ENCODE data around the gene DMRTC2. TPM values are rescaled to one million over a fixed set of nuclear protein-coding genes. Genes with fewer than 3 reads are reported as not detected.

The DMRTC2 gene
- total RNA-seq, 4 donors from 2014 or later = not detected

DNA sequence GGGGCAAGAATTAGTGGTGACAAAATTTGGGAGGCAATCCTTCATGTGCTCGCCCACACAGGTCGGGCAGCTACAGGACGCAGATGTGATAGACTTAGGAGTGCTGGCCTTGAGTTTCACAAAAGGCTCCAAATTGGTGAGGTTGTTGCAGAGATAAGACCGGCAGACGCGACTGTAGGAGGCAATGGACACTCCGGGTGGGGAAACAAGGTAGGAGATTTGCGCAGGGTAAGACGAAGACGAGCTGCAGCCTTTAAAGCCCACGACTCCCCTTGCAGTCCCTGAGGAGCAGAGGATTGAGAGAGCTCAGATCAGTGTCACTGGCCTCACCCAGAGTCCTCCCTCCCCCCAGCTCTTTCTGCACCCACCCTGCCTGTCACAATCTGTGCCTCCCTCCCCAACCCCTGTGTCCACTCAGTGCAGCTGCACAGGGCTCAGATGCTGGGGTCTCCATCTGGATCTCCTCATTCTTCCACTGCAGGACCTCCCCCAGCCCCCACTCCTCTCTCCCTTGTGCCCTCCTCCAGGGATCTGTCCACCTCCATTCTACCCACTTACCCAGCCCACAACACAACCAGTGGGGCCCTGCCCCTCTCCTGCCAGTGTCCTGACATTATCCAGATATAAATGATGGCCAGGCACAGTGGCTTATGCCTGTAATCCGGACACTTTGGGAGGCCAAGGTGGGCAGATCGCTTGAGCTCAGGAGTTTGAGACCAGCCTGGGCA, 6.7 kb upstream of the DMRTC2 start:
- in situ Hi-C loops (cut with MboI; ENCODE audit: low sequenced_read_pairs in 4 of 4) = no loop called here
- ATAC-seq (no peak), DNase-seq (no peak)
- no peak for TF ChIP-seq POLR2A (IDR thresholded peaks at IDR 0.05)
- TF ChIP-seq, protein P1, sequence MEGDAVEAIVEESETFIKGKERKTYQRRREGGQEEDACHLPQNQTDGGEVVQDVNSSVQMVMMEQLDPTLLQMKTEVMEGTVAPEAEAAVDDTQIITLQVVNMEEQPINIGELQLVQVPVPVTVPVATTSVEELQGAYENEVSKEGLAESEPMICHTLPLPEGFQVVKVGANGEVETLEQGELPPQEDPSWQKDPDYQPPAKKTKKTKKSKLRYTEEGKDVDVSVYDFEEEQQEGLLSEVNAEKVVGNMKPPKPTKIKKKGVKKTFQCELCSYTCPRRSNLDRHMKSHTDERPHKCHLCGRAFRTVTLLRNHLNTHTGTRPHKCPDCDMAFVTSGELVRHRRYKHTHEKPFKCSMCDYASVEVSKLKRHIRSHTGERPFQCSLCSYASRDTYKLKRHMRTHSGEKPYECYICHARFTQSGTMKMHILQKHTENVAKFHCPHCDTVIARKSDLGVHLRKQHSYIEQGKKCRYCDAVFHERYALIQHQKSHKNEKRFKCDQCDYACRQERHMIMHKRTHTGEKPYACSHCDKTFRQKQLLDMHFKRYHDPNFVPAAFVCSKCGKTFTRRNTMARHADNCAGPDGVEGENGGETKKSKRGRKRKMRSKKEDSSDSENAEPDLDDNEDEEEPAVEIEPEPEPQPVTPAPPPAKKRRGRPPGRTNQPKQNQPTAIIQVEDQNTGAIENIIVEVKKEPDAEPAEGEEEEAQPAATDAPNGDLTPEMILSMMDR (IDR thresholded peaks at IDR 0.05 in 4 of 5, conservative IDR thresholded peaks at IDR 0.05 in 1 of 5) = no peak
- Histone ChIP-seq H3K9me3 (no peaks in the 10 kb centered on the region), H3K4me3 (no peak overlapping the region), H3K27ac (no peak overlapping the region), H3K4me1 (no peaks in the 10 kb centered on the region), H3K27me3 (peaks cover 0 to 17% (median 11%) of the 10 kb centered on the region in 3 donors), H3K36me3 (no peaks in the 10 kb centered on the region)
- intact Hi-C loops (cut with DNase I; ENCODE audit: low total_unique reads) = no loop called here

DNA sequence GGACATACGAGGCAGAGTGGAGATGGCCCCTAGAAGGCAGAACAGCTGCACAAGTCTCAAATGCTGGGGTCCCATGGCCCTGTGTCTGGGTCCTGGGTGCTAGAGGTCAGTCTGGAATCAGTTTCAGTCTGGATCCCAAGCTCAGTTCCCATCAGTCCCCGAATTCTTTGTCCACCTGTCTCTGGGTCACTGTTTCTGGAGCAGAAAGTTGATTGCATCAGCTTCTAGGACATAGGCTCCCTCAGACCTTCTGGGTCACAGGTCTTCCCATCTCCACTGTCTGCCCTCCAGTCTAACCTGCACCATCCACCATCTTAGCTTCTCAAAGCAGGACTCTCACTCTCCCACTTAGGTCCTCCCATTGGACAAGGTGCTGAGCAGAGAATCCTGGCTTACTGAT, 5.6 kb upstream of the DMRTC2 start:
- Histone ChIP-seq H3K4me1 (no peaks in the 10 kb centered on the region), H3K36me3 (no peaks in the 10 kb centered on the region), H3K9me3 (no peaks in the 10 kb centered on the region), H3K27ac (no peak overlapping the region), H3K4me3 (no peak overlapping the region), H3K27me3 (peaks cover 0 to 17% (median 11%) of the 10 kb centered on the region in 3 donors)
- DNase-seq = no peak
- intact Hi-C loops (cut with DNase I; ENCODE audit: low total_unique reads) = no loop called here
- TF ChIP-seq, protein P1 (IDR thresholded peaks at IDR 0.05 in 4 of 5, conservative IDR thresholded peaks at IDR 0.05 in 1 of 5) = no peak
- no peak for TF ChIP-seq POLR2A (IDR thresholded peaks at IDR 0.05)
- in situ Hi-C loops (cut with MboI; ENCODE audit: low sequenced_read_pairs in 4 of 4) = no loop called here
- no peak for ATAC-seq

DNA sequence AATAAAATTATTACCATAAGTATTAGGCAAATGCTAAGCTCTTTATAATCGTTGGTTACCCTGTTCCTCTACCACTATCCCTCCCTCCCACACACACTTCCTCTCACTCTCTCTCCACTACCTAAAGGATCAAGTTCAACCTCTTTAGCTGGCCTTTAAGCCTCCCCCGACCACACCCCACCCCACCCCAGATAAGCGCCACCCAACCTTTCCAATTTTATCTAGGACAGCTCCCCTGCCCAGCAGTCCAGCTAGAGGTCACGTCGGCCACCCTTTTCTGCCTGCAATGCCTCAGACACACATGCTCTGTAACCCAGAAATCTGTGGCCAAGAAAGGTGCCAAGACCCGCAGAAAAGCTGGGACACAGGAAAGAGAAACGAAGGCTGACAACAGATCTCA, 1.5 kb upstream of the DMRTC2 start:
- no peaks in the 10 kb centered on the region for H3K9me3 ChIP-seq
- H3K27me3 ChIP-seq = peaks cover 0 to 8% (median 6%) of the 10 kb centered on the region in 3 donors
- H3K4me3 ChIP-seq = no peak overlapping the region
- H3K4me1 ChIP-seq = no peaks in the 10 kb centered on the region
- no peak overlapping the region for H3K27ac ChIP-seq
- no peaks in the 10 kb centered on the region for H3K36me3 ChIP-seq
- ATAC-seq (no peak), DNase-seq (no peak)
- in situ Hi-C loops (cut with MboI; ENCODE audit: low sequenced_read_pairs in 4 of 4) = no loop called here
- intact Hi-C loops (cut with DNase I; ENCODE audit: low total_unique reads) = no loop called here
- no peak for TF ChIP-seq POLR2A (IDR thresholded peaks at IDR 0.05)
- TF ChIP-seq, protein P1 (IDR thresholded peaks at IDR 0.05 in 4 of 5, conservative IDR thresholded peaks at IDR 0.05 in 1 of 5) = no peak

DNA sequence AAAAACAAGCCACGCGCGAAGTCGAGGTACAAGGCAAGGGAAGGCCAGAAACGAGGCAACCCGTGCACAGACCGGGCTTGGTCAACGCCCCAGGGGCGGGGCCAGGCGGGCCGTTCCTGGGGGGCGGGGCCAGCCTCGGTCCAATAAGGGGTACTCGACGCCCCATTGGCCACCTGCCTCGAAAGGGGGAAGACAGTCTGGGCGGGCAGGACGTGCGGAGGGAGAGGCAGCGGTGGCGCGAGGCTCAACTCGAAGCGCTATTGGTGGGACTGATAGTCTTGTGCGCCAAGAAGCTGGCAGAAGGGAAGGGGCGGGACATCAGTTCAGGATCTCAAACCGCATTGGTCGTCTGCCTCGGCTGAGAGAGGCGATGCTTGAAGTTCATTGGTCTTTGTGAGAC, 241 bp upstream of the DMRTC2 start, which contains the start of gene LYPD4:
Gene LYPD4, minus strand, starts transcription at position 83 of the 400 bp plus-strand sequence. CDS start 5,398 bp downstream, outside the sequence.
- TF ChIP-seq, protein P1 (IDR thresholded peaks at IDR 0.05 in 4 of 5, conservative IDR thresholded peaks at IDR 0.05 in 1 of 5) = no peak
- no peak for TF ChIP-seq POLR2A (IDR thresholded peaks at IDR 0.05)
- no peaks in the 10 kb centered on the region for H3K36me3 ChIP-seq
- no peak within 1 kb of the TSS for H3K4me3 ChIP-seq
- no peak for DNase-seq
- ATAC-seq = no peak
- H3K27me3 ChIP-seq = peaks cover 0 to 6% (median 0%) of the 10 kb centered on the region in 3 donors
- H3K27ac ChIP-seq = no peak within 1 kb of the TSS
- intact Hi-C loops (cut with DNase I; ENCODE audit: low total_unique reads) = no loop called here
- no peaks in the 10 kb centered on the region for H3K9me3 ChIP-seq
- in situ Hi-C loops (cut with MboI; ENCODE audit: low sequenced_read_pairs in 4 of 4) = no loop called here
- H3K4me1 ChIP-seq = no peaks in the 10 kb centered on the region
